Dendritic cell treated with granulocyte-macrophage colony-stimulating factor and Interleukin-4, amounts not matched to agents 40 ng/mL and 50 ng/mL, for 4 days (primary cell): Measurements from ENCODE around the gene KCNG4.

Source experiments
- H3K27ac Mint-ChIP-seq: one replicate; pipeline ENCODE4 v1.8.0; 2022; ENCODE audit warnings: mild to moderate bottlenecking, mixed read lengths
- H3K27me3 Mint-ChIP-seq: one replicate; pipeline ENCODE4 v1.8.0; 2022; ENCODE audit warnings: mild to moderate bottlenecking, mixed read lengths
- H3K36me3 Mint-ChIP-seq: one replicate; pipeline ENCODE4 v1.8.0; 2022; ENCODE audit warnings: low read depth, mixed read lengths
- H3K4me1 Mint-ChIP-seq: one replicate; pipeline ENCODE4 v1.8.0; 2022; ENCODE audit warnings: low read depth, mixed read lengths
- H3K4me3 Mint-ChIP-seq: one replicate; pipeline ENCODE4 v1.8.0; 2022; ENCODE audit warnings: mild to moderate bottlenecking, moderate library complexity, mixed read lengths
- H3K9me3 Mint-ChIP-seq: one replicate; pipeline ENCODE4 v1.8.0; 2022; ENCODE audit warnings: mixed read lengths
- intact Hi-C: fragments of 100-400 bp; cut with micrococcal nuclease; formaldehyde crosslinking; loops from one replicate; pipeline ENCODE4 v1.15.0; 2022

Gene KCNG4

GRCh38 chr16:84254062-84254461 lies 14.2 kb upstream of the KCNG4 start:
- Mint-ChIP-seq H3K4me3 (no peak overlapping the region), H3K36me3 (no peaks in the 10 kb centered on the region), H3K27me3 (peaks cover 40% of the 10 kb centered on the region), H3K27ac (no peak overlapping the region), H3K9me3 (no peaks in the 10 kb centered on the region), H3K4me1 (no peaks in the 10 kb centered on the region)
- intact Hi-C loops = no loop called here

- H3K27ac Mint-ChIP-seq = no peak overlapping the region
- H3K4me3 Mint-ChIP-seq = no peak overlapping the region
- no peaks in the 10 kb centered on the region for H3K36me3 Mint-ChIP-seq
- H3K9me3 Mint-ChIP-seq = no peaks in the 10 kb centered on the region
- H3K27me3 Mint-ChIP-seq = peaks cover 36% of the 10 kb centered on the region
- intact Hi-C loops = no loop called here
- no peaks in the 10 kb centered on the region for H3K4me1 Mint-ChIP-seq
Measured at GRCh38 chr16:84253173-84253572, 13.4 kb upstream of the KCNG4 start.

GRCh38 chr16:84252184-84252583 lies 12.4 kb upstream of the KCNG4 start:
- intact Hi-C loops = no loop called here
- Mint-ChIP-seq H3K4me1 (no peaks in the 10 kb centered on the region), H3K4me3 (no peak overlapping the region), H3K27ac (no peak overlapping the region), H3K27me3 (peaks cover 32% of the 10 kb centered on the region), H3K36me3 (no peaks in the 10 kb centered on the region), H3K9me3 (no peaks in the 10 kb centered on the region)

GRCh38 chr16:84247844-84248243 lies 8.0 kb upstream of the KCNG4 start:
- Mint-ChIP-seq H3K9me3 (no peaks in the 10 kb centered on the region), H3K27me3 (peaks cover 24% of the 10 kb centered on the region), H3K36me3 (no peaks in the 10 kb centered on the region), H3K4me1 (no peaks in the 10 kb centered on the region), H3K4me3 (no peak overlapping the region), H3K27ac (no peak overlapping the region)
- intact Hi-C loops = no loop called here

GRCh38 chr16:84247331-84247730 lies 7.5 kb upstream of the KCNG4 start:
- Mint-ChIP-seq H3K4me3 (no peak overlapping the region), H3K27me3 (peaks cover 23% of the 10 kb centered on the region)
- intact Hi-C loops = no loop called here

GRCh38 chr16:84246679-84247077 lies 6.9 kb upstream of the KCNG4 start:
- intact Hi-C loops = no loop called here
- H3K4me1 Mint-ChIP-seq = no peaks in the 10 kb centered on the region
- H3K27ac Mint-ChIP-seq = no peak overlapping the region
- no peak overlapping the region for H3K4me3 Mint-ChIP-seq
- H3K9me3 Mint-ChIP-seq = no peaks in the 10 kb centered on the region
- no peaks in the 10 kb centered on the region for H3K36me3 Mint-ChIP-seq
- peaks cover 18% of the 10 kb centered on the region for H3K27me3 Mint-ChIP-seq

More at GRCh38 chr16:84247331-84247730, 7.5 kb upstream of the KCNG4 start:
- Mint-ChIP-seq H3K27ac (no peak overlapping the region), H3K36me3 (no peaks in the 10 kb centered on the region), H3K9me3 (no peaks in the 10 kb centered on the region), H3K4me1 (no peaks in the 10 kb centered on the region)

- Mint-ChIP-seq H3K4me1 (no peaks in the 10 kb centered on the region), H3K9me3 (no peaks in the 10 kb centered on the region), H3K27me3 (peaks cover 19% of the 10 kb centered on the region), H3K4me3 (no peak overlapping the region), H3K27ac (no peak overlapping the region), H3K36me3 (no peaks in the 10 kb centered on the region)
- intact Hi-C loops = no loop called here
Measured at GRCh38 chr16:84245956-84246678, 6.3 kb upstream of the KCNG4 start.

GRCh38 chr16:84244728-84245127 lies 4.9 kb upstream of the KCNG4 start:
- peaks cover 26% of the 10 kb centered on the region for H3K27me3 Mint-ChIP-seq
- H3K9me3 Mint-ChIP-seq = no peaks in the 10 kb centered on the region
- intact Hi-C loops = no loop called here
- H3K36me3 Mint-ChIP-seq = no peaks in the 10 kb centered on the region
- H3K4me1 Mint-ChIP-seq = peaks cover 7% of the 10 kb centered on the region
- H3K4me3 Mint-ChIP-seq = no peak overlapping the region
- H3K27ac Mint-ChIP-seq = no peak overlapping the region

- no peaks in the 10 kb centered on the region for H3K9me3 Mint-ChIP-seq
- peaks cover 23% of the 10 kb centered on the region for H3K27me3 Mint-ChIP-seq
- no peak overlapping the region for H3K4me3 Mint-ChIP-seq
- intact Hi-C loops = no loop called here
- H3K27ac Mint-ChIP-seq = no peak overlapping the region
- no peaks in the 10 kb centered on the region for H3K36me3 Mint-ChIP-seq
- H3K4me1 Mint-ChIP-seq = peaks cover 17% of the 10 kb centered on the region
Measured at GRCh38 chr16:84243732-84244131, 3.9 kb upstream of the KCNG4 start.

GRCh38 chr16:84242839-84243238 lies 3.0 kb upstream of the KCNG4 start:
- Mint-ChIP-seq H3K9me3 (no peaks in the 10 kb centered on the region), H3K27me3 (peaks cover 23% of the 10 kb centered on the region), H3K36me3 (no peaks in the 10 kb centered on the region), H3K27ac (no peak overlapping the region), H3K4me1 (peaks cover 17% of the 10 kb centered on the region), H3K4me3 (no peak overlapping the region)
- intact Hi-C loops = no loop called here

- Mint-ChIP-seq H3K9me3 (no peaks in the 10 kb centered on the region), H3K27me3 (peaks cover 26% of the 10 kb centered on the region), H3K4me3 (no peak overlapping the region), H3K27ac (no peak overlapping the region), H3K36me3 (no peaks in the 10 kb centered on the region), H3K4me1 (peaks cover 17% of the 10 kb centered on the region)
- intact Hi-C loops = no loop called here
Measured at GRCh38 chr16:84241778-84242177, 2.0 kb upstream of the KCNG4 start.

GRCh38 chr16:84240455-84240854 lies 643 bp upstream of the KCNG4 start:
- intact Hi-C loops = no loop called here
- Mint-ChIP-seq H3K27me3 (peaks cover 32% of the 10 kb centered on the region), H3K9me3 (no peaks in the 10 kb centered on the region), H3K4me1 (peaks cover 17% of the 10 kb centered on the region), H3K36me3 (no peaks in the 10 kb centered on the region), H3K4me3 (no peak overlapping the region), H3K27ac (peak overlapping the region; percentile 51)

GRCh38 chr16:84239141-84239769 lies 557 bp downstream of the KCNG4 start:
- Mint-ChIP-seq H3K36me3 (no peaks in the 10 kb centered on the region), H3K4me3 (peak overlapping the region; percentile 32), H3K27me3 (peaks cover 33% of the 10 kb centered on the region), H3K27ac (peak overlapping the region; percentile 45), H3K4me1 (peaks cover 17% of the 10 kb centered on the region), H3K9me3 (no peaks in the 10 kb centered on the region)
- intact Hi-C loops = no loop called here

- no peaks in the 10 kb centered on the region for H3K36me3 Mint-ChIP-seq
- no peak overlapping the region for H3K4me3 Mint-ChIP-seq
- peaks cover 37% of the 10 kb centered on the region for H3K27me3 Mint-ChIP-seq
- intact Hi-C loops = no loop called here
- peaks cover 17% of the 10 kb centered on the region for H3K4me1 Mint-ChIP-seq
- no peak overlapping the region for H3K27ac Mint-ChIP-seq
- no peaks in the 10 kb centered on the region for H3K9me3 Mint-ChIP-seq
Measured at GRCh38 chr16:84237994-84238750, 1.6 kb downstream of the KCNG4 start.
